ENCODE measurements around the gene VWA7.

Gene VWA7

GRCh38 chr6:31744422-31744821 is 32.7 kb downstream of the VWA7 start:
- no peak for TF ChIP-seq ZNF8 (CRISPR knock-in tag; IDR thresholded peaks at IDR 0.05)
- ATAC-seq = no peak

GRCh38 chr6:31742894-31743293 is 34.2 kb downstream of the VWA7 start:
- no peak for ATAC-seq
- TF ChIP-seq PPARA (CRISPR knock-in tag; IDR thresholded peaks at IDR 0.05; ENCODE audit: borderline replicate concordance) = no peak
- no peak for TF ChIP-seq PATZ1 (CRISPR knock-in tag; IDR thresholded peaks at IDR 0.05; ENCODE audit: borderline replicate concordance)
- TF ChIP-seq TSHZ2 (CRISPR knock-in tag; IDR thresholded peaks at IDR 0.05) = no peak
- no peak for TF ChIP-seq TOX (CRISPR knock-in tag; IDR thresholded peaks at IDR 0.05; ENCODE audit: borderline replicate concordance)
- TF ChIP-seq SNAI2 (CRISPR knock-in tag; IDR thresholded peaks at IDR 0.05) = no peak
- TF ChIP-seq ESRRG (CRISPR knock-in tag; IDR thresholded peaks at IDR 0.05) = no peak
- TF ChIP-seq ZNF565 (CRISPR knock-in tag; conservative IDR thresholded peaks at IDR 0.05; ENCODE audit: low read depth) = no peak
- no peak for TF ChIP-seq CSDC2 (CRISPR knock-in tag; IDR thresholded peaks at IDR 0.05)
- no peak for TF ChIP-seq ZFP30 (CRISPR knock-in tag; IDR thresholded peaks at IDR 0.05)
- no peak for TF ChIP-seq CREB5 (CRISPR knock-in tag; IDR thresholded peaks at IDR 0.05; ENCODE audit: low read depth)
- TF ChIP-seq OSR1 (CRISPR knock-in tag; IDR thresholded peaks at IDR 0.05) = no peak
- no peak for TF ChIP-seq POU6F1 (CRISPR knock-in tag; IDR thresholded peaks at IDR 0.05; ENCODE audit: borderline replicate concordance, low read depth)
- TF ChIP-seq CSRNP3 (CRISPR knock-in tag; IDR thresholded peaks at IDR 0.05) = no peak
- TF ChIP-seq TCF4 (CRISPR knock-in tag; IDR thresholded peaks at IDR 0.05; ENCODE audit: borderline replicate concordance) = no peak
- TF ChIP-seq ZFP3 (CRISPR knock-in tag; IDR thresholded peaks at IDR 0.05) = no peak
- TF ChIP-seq RARB (CRISPR knock-in tag; IDR thresholded peaks at IDR 0.05) = no peak
- no peak for TF ChIP-seq ZC3H10 (CRISPR knock-in tag; IDR thresholded peaks at IDR 0.05)
- no peak for TF ChIP-seq BACH2 (CRISPR knock-in tag; IDR thresholded peaks at IDR 0.05; ENCODE audit: borderline replicate concordance)

- TF ChIP-seq RARB (CRISPR knock-in tag; IDR thresholded peaks at IDR 0.05) = no peak
- TF ChIP-seq CREB5 (CRISPR knock-in tag; IDR thresholded peaks at IDR 0.05; ENCODE audit: low read depth) = no peak
- no peak for TF ChIP-seq CSRNP3 (CRISPR knock-in tag; IDR thresholded peaks at IDR 0.05)
- no peak for TF ChIP-seq ZFP30 (CRISPR knock-in tag; IDR thresholded peaks at IDR 0.05)
- TF ChIP-seq ZNF70 (CRISPR knock-in tag; IDR thresholded peaks at IDR 0.05) = no peak
- TF ChIP-seq PPARA (CRISPR knock-in tag; IDR thresholded peaks at IDR 0.05; ENCODE audit: borderline replicate concordance) = no peak
- no peak for TF ChIP-seq TSHZ2 (CRISPR knock-in tag; IDR thresholded peaks at IDR 0.05)
- TF ChIP-seq TOX (CRISPR knock-in tag; IDR thresholded peaks at IDR 0.05; ENCODE audit: borderline replicate concordance) = no peak
- TF ChIP-seq OSR1 (CRISPR knock-in tag; IDR thresholded peaks at IDR 0.05) = no peak
- TF ChIP-seq ZFP3 (CRISPR knock-in tag; IDR thresholded peaks at IDR 0.05) = no peak
- TF ChIP-seq BACH2 (CRISPR knock-in tag; IDR thresholded peaks at IDR 0.05; ENCODE audit: borderline replicate concordance) = no peak
- TF ChIP-seq GLIS3 (CRISPR knock-in tag; IDR thresholded peaks at IDR 0.05) = no peak
- TF ChIP-seq TCF4 (CRISPR knock-in tag; IDR thresholded peaks at IDR 0.05; ENCODE audit: borderline replicate concordance) = no peak
- no peak for TF ChIP-seq ISL1 (CRISPR knock-in tag; IDR thresholded peaks at IDR 0.05)
- no peak for TF ChIP-seq ZNF8 (CRISPR knock-in tag; IDR thresholded peaks at IDR 0.05)
- TF ChIP-seq ZNF565 (CRISPR knock-in tag; conservative IDR thresholded peaks at IDR 0.05; ENCODE audit: low read depth) = no peak
- no peak for ATAC-seq
Measured at GRCh38 chr6:31741815-31742214, 35.3 kb downstream of the VWA7 start.

Measured in SK-N-SH treated with all-trans-retinoic acid at 6 μM for 48 hours (cell line).